Suprapubic skin (tissue), 4 donors: ENCODE results near the gene GOLGA8H.
A peak's percentile ranks its signal among the peaks of the same experiment; 100 is the strongest.
"Not testable (repeated sequence)": the region's sequence is repeated elsewhere in the genome, so short reads cannot be mapped to it uniquely, and the experiment has no call there.

Experiments
- CTCF ChIP-seq, 2 donors: fragments of 200-600 bp in 1 of 2; fragments of 450-650 bp in 1 of 2; sonication (generic) in 1 of 2; IDR thresholded peaks; one replicate each; pipeline ENCODE4 v1.5.1; 2016 to 2019; ENCODE audit warnings: antibody characterized with exemption in 2 of 2, mild to moderate bottlenecking in 1 of 2, moderate library complexity in 1 of 2
- EP300 ChIP-seq: sonication (generic); formaldehyde crosslinking; IDR thresholded peaks from one replicate; pipeline ENCODE4 v1.6.1; 2017; ENCODE audit warnings: antibody characterized with exemption
- POLR2A ChIP-seq, 2 donors: fragments of 450-650 bp; IDR thresholded peaks; one replicate each; pipeline ENCODE4 v1.6.1; 2017; ENCODE audit warnings: antibody characterized with exemption in 2 of 2, mild to moderate bottlenecking in 2 of 2, moderate library complexity in 2 of 2
- POLR2AphosphoS5 ChIP-seq, 3 donors: sonication (generic); formaldehyde crosslinking; IDR thresholded peaks; one replicate each; pipeline ENCODE4 v1.6.1; 2017; ENCODE audit warnings: antibody characterized with exemption in 3 of 3

- peak; percentile 25 to 30 for TF ChIP-seq CTCF (IDR thresholded peaks at IDR 0.05)
- not testable (repeated sequence) for TF ChIP-seq POLR2AphosphoS5 (IDR thresholded peaks at IDR 0.05); POLR2A (IDR thresholded peaks at IDR 0.05); EP300
These were observed 57.3 kb downstream of the GOLGA8H start for GRCh38 chr15:30661154-30661553.
